GM18499 (cell line): ENCODE results near the gene ASIC3.
"Not testable (repeated sequence)": the region's sequence is repeated elsewhere in the genome, so short reads cannot be mapped to it uniquely, and the experiment has no call there.

Experiments used
- ATAC-seq: cut with Tn5 transposase; IDR thresholded peaks from one replicate; pipeline ENCODE4 v1.9.1; 2021; ENCODE audit warnings: moderate number of reproducible peaks; ENCODE audit not compliant: insufficient read depth, unreplicated experiment

The ASIC3 gene

GRCh38 chr7:151031011-151031410, 17.3 kb upstream of the ASIC3 start:
- ATAC-seq: no peak

GRCh38 chr7:151032936-151033863, 15.1 kb upstream of the ASIC3 start:
- no peak for ATAC-seq

GRCh38 chr7:151033864-151034249, 14.5 kb upstream of the ASIC3 start:
- ATAC-seq: no peak

GRCh38 chr7:151034312-151035025, 13.9 kb upstream of the ASIC3 start:
- no peak for ATAC-seq

- ATAC-seq: no peak
Measured at GRCh38 chr7:151035026-151035717, 13.2 kb upstream of the ASIC3 start.

- no peak for ATAC-seq
Measured at GRCh38 chr7:151035902-151036301, 12.4 kb upstream of the ASIC3 start.

GRCh38 chr7:151038951-151039849, 9.1 kb upstream of the ASIC3 start:
- peak; percentile 53 for ATAC-seq

GRCh38 chr7:151039850-151040548, 8.3 kb upstream of the ASIC3 start:
- no peak for ATAC-seq

- ATAC-seq: no peak
Measured at GRCh38 chr7:151040616-151041375, 7.5 kb upstream of the ASIC3 start.

GRCh38 chr7:151043449-151043848, 4.9 kb upstream of the ASIC3 start:
- not testable (repeated sequence) for ATAC-seq

- ATAC-seq: no peak
Measured at GRCh38 chr7:151043959-151044358, 4.4 kb upstream of the ASIC3 start.

GRCh38 chr7:151045262-151045661, 3.1 kb upstream of the ASIC3 start:
- no peak for ATAC-seq

- ATAC-seq: no peak
Measured at GRCh38 chr7:151045967-151046366, 2.4 kb upstream of the ASIC3 start.

GRCh38 chr7:151046603-151047573, 1.4 kb upstream of the ASIC3 start:
- no peak for ATAC-seq

GRCh38 chr7:151048911-151049463, 656 bp downstream of the ASIC3 start:
- no peak for ATAC-seq

- ATAC-seq: no peak
Measured at GRCh38 chr7:151051108-151051507, 2.8 kb downstream of the ASIC3 start.

GRCh38 chr7:151053096-151053495, 4.8 kb downstream of the ASIC3 start:
- no peak for ATAC-seq
